Esophagus muscularis mucosa (tissue), 4 donors: ENCODE results near the gene REEP5. TPM values are rescaled to one million over a fixed set of nuclear protein-coding genes. Genes with fewer than 3 reads are reported as not detected.

Source experiments
- DNase-seq: peaks from one replicate; pipeline ENCODE4 v3.0.0-alpha.2; 2017; ENCODE audit errors: extremely low spot score
- H3K27ac ChIP-seq, 4 donors: fragments of 200-600 bp; sonication (generic); replicated peaks in 1 of 4; 1 replicate in 3 of 4; 2 replicates in 1 of 4; pipeline ENCODE4 v1.5.1; 2016 to 2019; ENCODE audit warnings: mild to moderate bottlenecking in 1 of 4
- H3K27me3 ChIP-seq, 4 donors: fragments of 200-600 bp; sonication (generic); one replicate each; pipeline versions ENCODE4 v1.5.1 to v1.6.0; 2016 to 2019
- H3K36me3 ChIP-seq, 4 donors: fragments of 200-600 bp; sonication (generic); one replicate each; pipeline ENCODE4 v1.5.1; 2016 to 2019
- H3K4me1 ChIP-seq, 4 donors: fragments of 200-600 bp; sonication (generic); one replicate each; pipeline ENCODE4 v1.5.1; 2016 to 2019
- H3K4me3 ChIP-seq, 4 donors: fragments of 200-600 bp; sonication (generic); 1 replicate in 2 of 4; 2 replicates in 2 of 4; pipeline ENCODE4 v1.5.1; 2016 to 2019; ENCODE audit warnings: mild to moderate bottlenecking in 4 of 4, moderate library complexity in 1 of 4
- H3K9me3 ChIP-seq, 4 donors: fragments of 200-600 bp; sonication (generic); 1 replicate in 3 of 4; 2 replicates in 1 of 4; pipeline ENCODE4 v1.5.1; 2016 to 2019
- CTCF ChIP-seq, 3 experiments: fragments of 200-600 bp in 2 of 3; fragments of 450-650 bp in 1 of 3; sonication (generic) in 2 of 3; IDR thresholded peaks; one replicate each; pipeline ENCODE4 v1.5.1; 2017 to 2019; ENCODE audit warnings: antibody characterized with exemption in 3 of 3, mild to moderate bottlenecking in 2 of 3, moderate library complexity in 1 of 3
- EP300 ChIP-seq: sonication (generic); formaldehyde crosslinking; IDR thresholded peaks from one replicate; pipeline ENCODE4 v1.6.1; 2017; ENCODE audit warnings: antibody characterized with exemption
- POLR2A ChIP-seq: fragments of 450-650 bp; IDR thresholded peaks from one replicate; pipeline ENCODE4 v1.6.1; 2017; ENCODE audit warnings: antibody characterized with exemption, moderate library complexity, mild to moderate bottlenecking, low read depth
- POLR2AphosphoS5 ChIP-seq, 2 donors: sonication (generic); formaldehyde crosslinking; IDR thresholded peaks; one replicate each; pipeline ENCODE4 v1.6.1; 2017; ENCODE audit warnings: antibody characterized with exemption in 2 of 2
- WGBS: methylation state at CpG from one replicate; pipeline ENCODE4 v1.1.5; 2018; 5-methylcytosine and 5-hydroxymethylcytosine counted together
- intact Hi-C: fragments of 100-400 bp; cut with DNase I; formaldehyde crosslinking; loops from one replicate; pipeline ENCODE4 v1.15.1; 2023
- total RNA-seq, 4 donors: library from RNA; depleted of rRNA; stranded (reverse); fragments of >200 nt; gene quantifications; one replicate each; pipeline versions ENCODE4 v1.1.0 to v1.2.1, GENCODE V29; 2016

REEP5 gene
- total RNA-seq, 4 donors from 2014 or later: 53.0 to 73.6 (median 62.2) TPM

DNA sequence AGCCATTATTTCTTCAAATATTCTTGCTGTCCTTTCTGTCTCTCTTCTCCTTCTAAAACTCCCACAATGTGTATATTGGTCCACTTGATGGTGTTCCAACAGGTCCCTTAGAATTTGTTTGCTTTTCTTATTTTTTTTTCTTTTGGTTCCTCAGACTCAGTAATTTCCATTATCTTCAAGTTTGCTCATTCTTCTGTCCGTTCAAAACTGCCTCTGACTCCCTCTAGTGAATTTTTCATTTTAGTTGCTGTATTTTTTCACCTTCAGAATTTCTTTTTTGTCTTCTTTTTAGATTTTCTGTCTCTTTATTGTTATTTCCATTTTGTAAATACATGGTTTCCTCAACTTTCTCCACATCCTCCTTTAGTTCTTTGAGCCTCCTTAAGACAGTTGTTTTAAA lies 67.4 kb downstream of the REEP5 start:
- TF ChIP-seq EP300 (no peak), POLR2AphosphoS5 (IDR thresholded peaks at IDR 0.05) (no peak), CTCF (IDR thresholded peaks at IDR 0.05) (no peak)
- Histone ChIP-seq H3K36me3 (no peaks in the 10 kb centered on the region), H3K4me1 (no peaks in the 10 kb centered on the region), H3K9me3 (no peaks in the 10 kb centered on the region), H3K27me3 (no peaks in the 10 kb centered on the region), H3K4me3 (no peak overlapping the region), H3K27ac (no peak overlapping the region)
- 72% methylated on average over 1 of the region's 1 CpG for WGBS
- DNase-seq: no peak
- intact Hi-C loops: no loop called here

DNA sequence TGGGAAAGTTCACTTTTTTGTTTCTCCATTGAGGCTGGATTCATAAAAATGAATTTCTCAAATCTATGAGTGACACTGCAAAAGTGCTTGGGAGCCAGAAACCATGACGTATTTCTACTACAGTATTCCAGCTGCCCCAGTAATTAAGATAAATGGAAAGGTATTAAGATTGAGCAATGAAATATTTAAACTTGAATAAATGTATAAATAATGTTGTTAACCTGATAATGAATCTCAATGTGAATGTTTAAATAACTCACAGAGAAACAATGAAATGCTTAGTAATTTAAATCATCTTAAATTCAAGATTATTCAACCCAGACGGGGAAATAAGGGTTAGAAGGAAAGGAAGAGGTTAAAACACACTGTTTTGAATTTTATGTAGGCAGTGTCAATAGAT lies 72.1 kb downstream of the REEP5 start:
- Histone ChIP-seq H3K27ac (no peak overlapping the region), H3K36me3 (no peaks in the 10 kb centered on the region), H3K27me3 (no peaks in the 10 kb centered on the region), H3K4me1 (peaks cover 0 to 4% (median 2%) of the 10 kb centered on the region in 4 donors), H3K9me3 (no peaks in the 10 kb centered on the region), H3K4me3 (no peak overlapping the region)
- 56% methylated on average over 2 of the region's 2 CpGs for WGBS
- no peak for DNase-seq
- no peak for TF ChIP-seq CTCF (IDR thresholded peaks at IDR 0.05)
- TF ChIP-seq EP300: no peak
- no peak for TF ChIP-seq POLR2A
- no peak for TF ChIP-seq POLR2AphosphoS5 (IDR thresholded peaks at IDR 0.05)
- intact Hi-C loops: loop anchor here (10.0 kb wide), 1 partner anchor 295 kb away; no protein-coding TSS in a partner anchor

- intact Hi-C loops: loop anchor here (10.0 kb wide), 1 partner anchor 293 kb away; no protein-coding TSS in a partner anchor
- no peak for DNase-seq
- Histone ChIP-seq H3K4me3 (no peak overlapping the region), H3K9me3 (no peaks in the 10 kb centered on the region), H3K36me3 (no peaks in the 10 kb centered on the region), H3K27ac (no peak overlapping the region), H3K4me1 (peaks cover 0 to 4% (median 2%) of the 10 kb centered on the region in 4 donors), H3K27me3 (no peaks in the 10 kb centered on the region)
- TF ChIP-seq POLR2AphosphoS5 (IDR thresholded peaks at IDR 0.05) (no peak), POLR2A (no peak), CTCF (IDR thresholded peaks at IDR 0.05) (peak; percentile 47 to 61 (median 48))
- 50% methylated on average over 8 of the region's 8 CpGs for WGBS
Observed at GRCh38 chr5:112848116-112848811, 73.8 kb downstream of the REEP5 start.

DNA sequence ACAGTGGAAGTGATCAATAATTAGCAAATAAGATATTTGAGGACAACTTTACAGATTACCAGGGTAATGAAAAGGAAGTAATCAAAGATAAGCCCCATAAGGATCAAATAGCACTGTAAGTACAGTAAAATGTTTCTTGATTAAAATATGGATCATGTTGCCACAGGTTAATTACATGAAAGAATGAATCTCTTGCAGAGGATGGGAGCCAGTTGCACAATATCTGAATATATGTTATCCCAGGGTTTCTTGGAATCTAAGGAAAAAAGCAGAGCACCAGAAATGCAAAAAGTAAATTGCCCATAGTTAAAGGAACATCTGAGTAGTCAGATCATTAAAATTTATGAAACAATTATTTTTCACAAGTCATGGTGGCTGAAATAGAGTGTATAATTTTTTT lies 74.7 kb downstream of the REEP5 start:
- Histone ChIP-seq H3K4me1 (peaks cover 0 to 4% (median 2%) of the 10 kb centered on the region in 4 donors), H3K27me3 (no peaks in the 10 kb centered on the region), H3K27ac (no peak overlapping the region), H3K4me3 (no peak overlapping the region), H3K9me3 (no peaks in the 10 kb centered on the region), H3K36me3 (no peaks in the 10 kb centered on the region)
- TF ChIP-seq EP300 (no peak), POLR2AphosphoS5 (IDR thresholded peaks at IDR 0.05) (no peak), CTCF (IDR thresholded peaks at IDR 0.05) (no peak), POLR2A (no peak)
- no peak for DNase-seq
- intact Hi-C loops: loop anchor here (10.0 kb wide), 1 partner anchor 293 kb away; no protein-coding TSS in a partner anchor
